ENCODE results near the gene CCNG2. TPM values are rescaled to one million over a fixed set of nuclear protein-coding genes. Genes with fewer than 3 reads are reported as not detected.

The CCNG2 gene
- total RNA-seq, 1 experiment from 2014 or later, result 34.1 TPM

- Histone ChIP-seq H4K20me1 (ENCODE audit: insufficient read depth) (no peaks in the 10 kb centered on the region), H3K9me3 (ENCODE audit: control insufficient read depth in 1 of 2, insufficient read depth in 1 of 2, low read depth in 1 of 2, low read length in 2 of 2) (no peaks in the 10 kb centered on the region), H3K4me3 (replicated peaks in 1 of 2; ENCODE audit: low read depth in 1 of 2, low read length in 2 of 2) (no peak overlapping the region), H3K27ac (ENCODE audit: low read depth, low read length) (no peak overlapping the region), H3K4me1 (ENCODE audit: control insufficient read depth in 1 of 2, insufficient read depth in 2 of 2, low read length in 2 of 2) (no peaks in the 10 kb centered on the region), H2AFZ (ENCODE audit: low read depth, low read length, poor library complexity, severe bottlenecking) (no peak overlapping the region), H3K36me3 (ENCODE audit: control insufficient read depth in 1 of 2, insufficient read depth in 2 of 2, low read length in 2 of 2) (no peaks in the 10 kb centered on the region), H3K79me2 (ENCODE audit: insufficient read depth, low read length) (no peaks in the 10 kb centered on the region), H3K9me2 (ENCODE audit: insufficient read depth) (no peaks in the 10 kb centered on the region), H3K27me3 (ENCODE audit: insufficient read depth, low read length) (0 out of 2 replicates have a peak, but pooled peaks cover 6% of the 10 kb centered on the region), H3K4me2 (ENCODE audit: low read length) (no peak overlapping the region), H3K9ac (ENCODE audit: low read length) (no peak overlapping the region)
- TF ChIP-seq TCF7L2 (IDR thresholded peaks at IDR 0.05; ENCODE audit: borderline replicate concordance, extremely low read depth, insufficient read depth, insufficient read length) (no peak), SRF (IDR thresholded peaks at IDR 0.05; ENCODE audit: low read depth) (no peak), POLR2AphosphoS5 (IDR thresholded peaks at IDR 0.05; ENCODE audit: low read depth, low read length) (no peak), MAX (IDR thresholded peaks at IDR 0.05) (no peak), EZH2 (IDR thresholded peaks at IDR 0.05) (no peak)
- intact Hi-C loops (cut with micrococcal nuclease), result loop anchor here (10.0 kb wide), 1 partner anchor 455 kb away; no protein-coding TSS in a partner anchor
- RAD21 ChIA-PET (ENCODE audit: low non-redundant PET in 1 of 2, low total read pairs in 2 of 2, uncharacterized antibody in 2 of 2, unreplicated experiment in 2 of 2), result no interaction called here
- no TSS peak for BruUV-seq (replicated peaks)
- DNase-seq (ENCODE audit: low read depth, low spot score) (no peak), ATAC-seq (no peak)
- CTCF ChIA-PET, result no interaction called here
- POLR2A ChIA-PET, result no interaction called here
Measured at GRCh38 chr4:77209936-77210335, 52.9 kb downstream of the CCNG2 start.

- Histone ChIP-seq H4K20me1 (ENCODE audit: insufficient read depth) (no peaks in the 10 kb centered on the region), H3K4me3 (replicated peaks in 1 of 2; ENCODE audit: low read depth in 1 of 2, low read length in 2 of 2) (no peak overlapping the region), H3K9me2 (ENCODE audit: insufficient read depth) (no peaks in the 10 kb centered on the region), H3K79me2 (ENCODE audit: insufficient read depth, low read length) (no peaks in the 10 kb centered on the region), H2AFZ (ENCODE audit: low read depth, low read length, poor library complexity, severe bottlenecking) (no peak overlapping the region), H3K27ac (ENCODE audit: low read depth, low read length) (no peak overlapping the region), H3K9ac (ENCODE audit: low read length) (no peak overlapping the region), H3K36me3 (ENCODE audit: control insufficient read depth in 1 of 2, insufficient read depth in 2 of 2, low read length in 2 of 2) (no peaks in the 10 kb centered on the region), H3K4me1 (ENCODE audit: control insufficient read depth in 1 of 2, insufficient read depth in 2 of 2, low read length in 2 of 2) (no peaks in the 10 kb centered on the region), H3K4me2 (ENCODE audit: low read length) (no peak overlapping the region), H3K27me3 (ENCODE audit: insufficient read depth, low read length) (0 out of 2 replicates have a peak, but pooled peaks cover under 1% of the 10 kb centered on the region), H3K9me3 (ENCODE audit: control insufficient read depth in 1 of 2, insufficient read depth in 1 of 2, low read depth in 1 of 2, low read length in 2 of 2) (no peaks in the 10 kb centered on the region)
- ChIA-PET POLR2A (no interaction called here), RAD21 (ENCODE audit: low non-redundant PET in 1 of 2, low total read pairs in 2 of 2, uncharacterized antibody in 2 of 2, unreplicated experiment in 2 of 2) (no interaction called here), CTCF (interaction anchor here (1.2 kb wide), 1 partner anchor 11 kb away, joined by 4 read pairs; no protein-coding TSS in a partner anchor)
- BruUV-seq (replicated peaks), result no TSS peak
- no peak for ATAC-seq
- intact Hi-C loops (cut with micrococcal nuclease), result no loop called here
- TF ChIP-seq ELF1 (IDR thresholded peaks at IDR 0.05; ENCODE audit: borderline replicate concordance, low read depth) (no peak), JUND (IDR thresholded peaks at IDR 0.05) (no peak), EGR1 (IDR thresholded peaks at IDR 0.05; ENCODE audit: low read depth) (no peak), TCF7L2 (IDR thresholded peaks at IDR 0.05; ENCODE audit: borderline replicate concordance, extremely low read depth, insufficient read depth, insufficient read length) (no peak), YY1 (IDR thresholded peaks at IDR 0.05; ENCODE audit: extremely low read depth, insufficient replicate concordance, low read depth, low read length) (no peak)
- TF ChIP-seq, protein P1, sequence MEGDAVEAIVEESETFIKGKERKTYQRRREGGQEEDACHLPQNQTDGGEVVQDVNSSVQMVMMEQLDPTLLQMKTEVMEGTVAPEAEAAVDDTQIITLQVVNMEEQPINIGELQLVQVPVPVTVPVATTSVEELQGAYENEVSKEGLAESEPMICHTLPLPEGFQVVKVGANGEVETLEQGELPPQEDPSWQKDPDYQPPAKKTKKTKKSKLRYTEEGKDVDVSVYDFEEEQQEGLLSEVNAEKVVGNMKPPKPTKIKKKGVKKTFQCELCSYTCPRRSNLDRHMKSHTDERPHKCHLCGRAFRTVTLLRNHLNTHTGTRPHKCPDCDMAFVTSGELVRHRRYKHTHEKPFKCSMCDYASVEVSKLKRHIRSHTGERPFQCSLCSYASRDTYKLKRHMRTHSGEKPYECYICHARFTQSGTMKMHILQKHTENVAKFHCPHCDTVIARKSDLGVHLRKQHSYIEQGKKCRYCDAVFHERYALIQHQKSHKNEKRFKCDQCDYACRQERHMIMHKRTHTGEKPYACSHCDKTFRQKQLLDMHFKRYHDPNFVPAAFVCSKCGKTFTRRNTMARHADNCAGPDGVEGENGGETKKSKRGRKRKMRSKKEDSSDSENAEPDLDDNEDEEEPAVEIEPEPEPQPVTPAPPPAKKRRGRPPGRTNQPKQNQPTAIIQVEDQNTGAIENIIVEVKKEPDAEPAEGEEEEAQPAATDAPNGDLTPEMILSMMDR (IDR thresholded peaks at IDR 0.05 in 2 of 3, conservative IDR thresholded peaks at IDR 0.05 in 1 of 3; ENCODE audit: borderline replicate concordance in 1 of 3, insufficient read depth in 1 of 3, low read depth in 2 of 3, low read length in 2 of 3), result no peak
- DNase-seq (ENCODE audit: low read depth, low spot score), result no peak
Measured at GRCh38 chr4:77215107-77215506, 58.1 kb downstream of the CCNG2 start.
